Measurements from ENCODE around the gene ACTR1A. TPM values are rescaled to one million over a fixed set of nuclear protein-coding genes. Genes with fewer than 3 reads are reported as not detected.

ACTR1A gene
- total and polyA plus RNA-seq, 9 of the 15 experiments (the other 6 are each of a cell fraction or from before 2014, with no cell fraction given): 36.3 to 77.2 (median 49.6) TPM

GRCh38 chr10:102465466-102465865, 37.0 kb downstream of the ACTR1A start (continued):
- no peak for TF ChIP-seq PPARD (CRISPR knock-in tag; IDR thresholded peaks at IDR 0.05)

GRCh38 chr10:102463983-102464382, 38.5 kb downstream of the ACTR1A start:
- H3K4me3 ChIP-seq: no peak overlapping the region
- H3K4me2 ChIP-seq (ENCODE audit: insufficient read depth, low read length): peak overlapping the region; percentile 23; the same call in 1 of the 2 replicates
- in situ Hi-C loops (cut with MboI): no loop called here
- H3K4me1 ChIP-seq (replicated peaks in 1 of 2; ENCODE audit: control insufficient read depth in 2 of 2, insufficient read depth in 2 of 2, low read length in 2 of 2): peaks cover 23 to 39% of the 10 kb centered on the region in 2 experiments
- peak overlapping the region; percentile 50; the same call in 1 of the 3 replicates for H3K27ac ChIP-seq (ENCODE audit: extremely low read depth, low read depth, low read length)
- no peak overlapping the region; a peak in 1 of 4 replicates for H3K9ac ChIP-seq (ENCODE audit: insufficient read depth in 1 of 2, low read depth in 2 of 2, low read length in 2 of 2)
- no peaks in the 10 kb centered on the region for H3K27me3 ChIP-seq (ENCODE audit: control insufficient read depth in 2 of 2, insufficient read depth in 2 of 2, low read length in 2 of 2)
- ChIA-PET POLR2A (interaction anchor here (1.8 to 4.2 kb wide), 2 partner anchors 11 to 12 kb away, joined by 7 to 24 read pairs; partner anchors contain the start of gene C10orf95), CTCF (ENCODE audit: low intra/inter-chr PET ratio) (no interaction called here)
- H4K20me1 ChIP-seq (replicated peaks; ENCODE audit: control insufficient read depth, insufficient read depth, low read length): no peaks in the 10 kb centered on the region
- no peaks in the 10 kb centered on the region for H3K9me1 ChIP-seq (ENCODE audit: control insufficient read depth, insufficient read depth, low read length)
- BruUV-seq (replicated peaks): no TSS peak
- DNase-seq (ENCODE audit: extremely low read depth in 1 of 4, low spot score in 3 of 4) (peak in 1 of 4 experiments; percentile 64), ATAC-seq (peak; percentile 42), FAIRE-seq (no peak)
- H3K79me2 ChIP-seq (ENCODE audit: control insufficient read depth, insufficient read depth, low read length): no peaks in the 10 kb centered on the region
- 16% methylated on average over 9 of the region's 10 CpGs for WGBS (ENCODE audit: insufficient coverage, low coverage, missing lambda C conversion rate)
- no peaks in the 10 kb centered on the region for H3K9me3 ChIP-seq (replicated peaks; ENCODE audit: control insufficient read depth, insufficient read depth, low read depth, low read length)
- intact Hi-C loops (cut with micrococcal nuclease): loop anchor here (5.0 kb wide), 1 partner anchor 42 kb away; the partner anchor contains the start of gene FBXL15
- H2AFZ ChIP-seq (ENCODE audit: low read depth, low read length): no peak overlapping the region
- H3K36me3 ChIP-seq (ENCODE audit: control insufficient read depth, insufficient read depth, low read length): no peaks in the 10 kb centered on the region
- peak; percentile 8 for TF ChIP-seq ZFP36 (IDR thresholded peaks at IDR 0.05; ENCODE audit: low read depth, low read length, partially characterized antibody)
- TF ChIP-seq CBFA2T2 (conservative IDR thresholded peaks at IDR 0.05): no peak
- TF ChIP-seq TFAP4 (CRISPR knock-in tag; IDR thresholded peaks at IDR 0.05; ENCODE audit: borderline replicate concordance): peak; percentile 29; the same call in 1 of the 2 replicates
- peak; percentile 52 for TF ChIP-seq TBP (optimal IDR thresholded peaks at IDR 0.05; ENCODE audit: low read depth, low read length)
- TF ChIP-seq ZBTB40 (IDR thresholded peaks at IDR 0.05): no peak
- no peak for TF ChIP-seq ZBTB40 (CRISPR knock-in tag; IDR thresholded peaks at IDR 0.05)
- no peak for TF ChIP-seq ZNF398 (CRISPR knock-in tag; IDR thresholded peaks at IDR 0.05)
